Measurements from ENCODE around the gene SETBP1.

Gene SETBP1

DNA sequence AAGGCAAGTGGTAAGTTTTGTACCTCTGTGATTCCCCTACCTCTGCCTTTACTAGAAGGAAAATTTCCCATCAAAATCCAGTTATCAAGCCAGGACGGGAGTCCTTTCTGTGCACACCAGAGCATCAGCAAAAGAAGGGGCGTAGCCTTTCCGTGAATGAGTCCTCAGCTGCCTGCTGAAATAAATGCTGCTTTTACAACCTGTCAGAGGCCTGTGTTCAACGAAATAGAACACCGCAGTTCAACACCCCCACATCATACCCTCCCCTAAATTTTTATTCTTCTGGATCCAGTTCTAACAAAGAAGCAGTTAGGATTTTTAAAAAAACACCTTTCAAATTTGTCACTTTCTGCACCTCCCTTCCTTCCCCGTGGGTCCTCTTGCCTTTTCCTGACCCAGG is 135.8 kb downstream of the SETBP1 start:
- DNase-seq (ENCODE audit: low read depth), result no peak

DNA sequence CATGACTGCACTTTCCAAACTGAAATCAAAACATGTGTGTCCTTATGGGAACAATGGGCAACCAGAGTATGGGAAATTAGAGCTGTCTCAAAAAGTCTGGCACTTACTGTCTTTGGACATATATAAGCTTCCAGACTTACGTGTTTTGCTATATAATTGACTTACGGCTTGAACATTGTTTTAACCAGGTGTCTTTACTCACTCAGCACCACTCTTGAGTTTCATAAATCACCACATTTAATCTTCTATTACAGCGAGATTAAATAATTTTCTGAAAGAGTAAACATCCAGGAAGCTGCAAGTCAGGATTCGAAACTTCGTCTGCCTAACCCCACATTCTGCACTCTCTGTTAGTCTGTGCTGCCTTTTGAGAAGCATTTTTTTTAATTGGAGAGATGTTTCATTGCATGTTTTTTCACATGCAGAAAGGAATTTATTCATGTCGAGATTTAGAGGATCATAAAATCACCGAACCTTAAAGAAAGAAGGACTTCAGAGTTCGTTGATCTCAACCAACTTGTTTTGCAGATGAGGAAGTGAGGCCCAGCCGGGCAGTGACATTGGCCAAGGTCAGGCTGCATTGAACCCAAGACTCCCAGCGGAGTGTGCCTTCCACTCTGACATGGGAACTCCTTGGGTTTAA is 137.3 kb downstream of the SETBP1 start:
- no peak for DNase-seq (ENCODE audit: low read depth)

DNA sequence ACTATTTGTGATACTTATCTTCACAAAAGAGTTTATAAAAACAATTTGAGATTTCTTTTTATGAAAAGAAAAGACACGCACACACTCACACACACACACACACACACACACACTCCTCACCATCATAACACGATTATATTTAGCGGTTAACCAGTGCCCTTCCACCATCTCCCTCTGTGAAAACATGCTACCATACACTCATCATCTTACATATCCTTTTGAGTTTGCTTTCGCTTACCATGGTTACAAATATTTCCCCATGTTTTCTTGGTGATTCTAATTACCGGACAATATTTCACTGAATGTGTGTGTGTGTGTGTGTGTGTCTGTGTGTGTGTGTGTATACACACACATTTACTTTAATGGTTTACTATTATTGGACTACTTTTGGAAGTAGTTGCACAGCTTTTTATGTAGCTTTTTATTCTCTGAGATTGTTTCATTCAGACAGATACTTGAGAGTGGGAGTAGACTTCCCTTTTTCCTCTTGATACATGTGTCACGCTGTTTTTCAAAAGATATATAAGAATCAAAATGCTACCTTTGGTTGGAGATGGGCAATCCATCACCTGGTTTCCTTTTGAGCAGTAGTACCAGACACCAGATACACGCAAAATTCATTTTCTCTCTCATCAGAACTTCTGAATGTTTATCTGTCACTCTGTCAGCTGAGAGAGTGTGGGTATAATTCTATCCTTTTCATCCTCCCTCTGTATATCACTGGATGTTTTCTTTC is 138.1 kb downstream of the SETBP1 start:
- no peak for DNase-seq (ENCODE audit: low read depth)

DNA sequence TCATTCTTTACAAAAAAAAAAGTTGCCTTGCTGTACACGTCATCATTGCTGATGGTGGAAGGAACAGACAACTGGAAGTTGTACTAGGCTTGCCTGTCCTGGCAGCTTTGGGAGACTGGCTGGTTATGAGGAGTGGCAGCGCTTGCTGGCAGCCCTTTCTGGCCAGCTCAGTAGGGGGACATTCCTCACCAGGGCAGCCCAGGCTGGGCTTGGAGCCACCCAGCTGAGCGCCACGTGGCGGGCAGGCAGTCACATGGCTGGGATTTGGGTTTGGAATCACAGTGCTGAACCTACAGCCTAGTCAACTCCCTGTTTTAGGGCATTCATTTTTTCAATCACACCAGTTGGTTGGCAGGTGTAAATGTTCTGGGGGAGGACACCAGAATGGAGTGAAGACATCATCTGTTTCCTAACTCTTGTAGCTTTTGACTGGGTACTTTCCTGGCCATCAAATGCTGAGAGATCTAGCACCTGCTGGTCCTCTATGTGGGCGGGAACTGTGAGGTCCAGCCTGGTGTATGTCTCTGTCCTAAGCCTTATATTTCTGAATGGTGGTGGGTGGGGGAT is 139.3 kb downstream of the SETBP1 start:
- no peak for DNase-seq (ENCODE audit: low read depth)

DNA sequence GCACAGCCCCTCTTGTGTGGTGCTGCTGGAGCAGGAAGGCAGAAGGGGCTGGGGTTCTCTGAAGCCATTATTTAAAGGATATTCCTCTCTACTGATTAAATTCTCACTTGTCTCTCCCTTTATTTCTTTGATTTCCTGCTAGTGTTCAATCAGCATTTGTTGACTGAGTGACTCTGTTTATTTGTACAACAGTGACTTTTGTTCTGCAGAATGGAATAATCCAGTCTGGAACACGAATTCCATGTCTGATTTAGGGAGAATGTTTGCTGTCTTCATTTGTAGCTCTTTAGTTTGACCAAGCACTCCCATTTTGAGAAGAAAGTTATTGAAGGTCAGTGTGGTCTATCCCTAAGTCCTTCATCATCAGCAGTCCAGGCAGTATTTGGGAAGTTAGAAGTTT is 141.2 kb downstream of the SETBP1 start:
- no peak for DNase-seq (ENCODE audit: low read depth)

DNA sequence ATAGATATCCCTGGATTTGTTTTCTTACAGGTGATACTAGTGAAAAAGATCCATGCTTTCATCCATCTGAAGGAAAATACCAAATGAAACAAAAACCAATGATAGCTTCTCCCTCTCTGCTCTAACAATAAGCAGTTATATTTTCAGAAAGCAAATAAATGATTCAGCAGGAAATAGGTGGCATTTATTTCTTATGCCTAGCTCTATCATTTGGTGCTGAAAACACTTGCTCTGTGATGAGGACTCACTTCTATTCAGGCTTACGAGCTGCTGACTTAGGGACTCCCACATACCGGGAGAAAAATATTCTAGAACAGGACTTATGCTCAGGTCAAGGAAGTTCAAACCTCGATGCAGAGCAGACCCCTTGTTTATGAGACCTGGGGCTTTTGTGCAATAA is 142.6 kb downstream of the SETBP1 start:
- no peak for DNase-seq (ENCODE audit: low read depth)

DNA sequence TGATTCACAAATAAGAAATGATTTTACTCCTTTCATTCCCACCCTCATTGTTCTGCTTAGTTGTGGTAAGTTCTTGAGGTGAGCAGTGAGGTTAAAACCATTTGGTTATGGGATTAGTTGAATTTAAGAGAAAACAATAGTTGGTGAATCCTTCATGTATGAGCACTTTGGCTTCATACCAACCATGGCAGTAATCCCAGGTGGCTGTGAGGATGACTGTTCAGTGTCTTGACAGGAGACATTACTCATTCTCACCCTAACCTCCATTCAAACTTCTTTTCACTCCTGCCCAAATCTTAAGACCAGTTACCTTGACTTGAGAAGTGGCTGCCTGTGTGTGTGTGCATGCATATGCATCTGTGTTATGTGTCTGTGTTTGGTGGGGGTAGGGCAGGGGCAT is 143.1 kb downstream of the SETBP1 start:
- DNase-seq (ENCODE audit: low read depth), result no peak

DNA sequence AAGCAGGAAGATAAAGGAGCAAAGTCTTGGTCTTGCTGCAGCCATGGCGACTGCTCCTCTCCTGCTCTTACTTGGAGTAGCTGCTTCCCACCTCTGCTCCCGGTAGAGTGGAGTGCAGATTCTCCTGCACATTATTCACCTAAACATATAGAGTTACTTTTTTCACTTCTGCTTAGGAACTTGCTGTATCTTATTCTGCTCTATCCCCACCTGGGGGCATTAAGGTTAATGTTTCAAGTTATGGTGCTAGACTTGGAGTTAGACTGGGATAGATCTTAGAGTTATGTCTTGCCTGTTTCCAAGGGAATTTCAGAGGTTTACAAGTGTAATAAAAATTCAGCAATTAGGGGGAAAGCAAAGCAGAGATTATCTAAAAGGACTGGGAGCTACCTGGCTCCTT is 144.2 kb downstream of the SETBP1 start:
- no peak for DNase-seq (ENCODE audit: low read depth)

DNA sequence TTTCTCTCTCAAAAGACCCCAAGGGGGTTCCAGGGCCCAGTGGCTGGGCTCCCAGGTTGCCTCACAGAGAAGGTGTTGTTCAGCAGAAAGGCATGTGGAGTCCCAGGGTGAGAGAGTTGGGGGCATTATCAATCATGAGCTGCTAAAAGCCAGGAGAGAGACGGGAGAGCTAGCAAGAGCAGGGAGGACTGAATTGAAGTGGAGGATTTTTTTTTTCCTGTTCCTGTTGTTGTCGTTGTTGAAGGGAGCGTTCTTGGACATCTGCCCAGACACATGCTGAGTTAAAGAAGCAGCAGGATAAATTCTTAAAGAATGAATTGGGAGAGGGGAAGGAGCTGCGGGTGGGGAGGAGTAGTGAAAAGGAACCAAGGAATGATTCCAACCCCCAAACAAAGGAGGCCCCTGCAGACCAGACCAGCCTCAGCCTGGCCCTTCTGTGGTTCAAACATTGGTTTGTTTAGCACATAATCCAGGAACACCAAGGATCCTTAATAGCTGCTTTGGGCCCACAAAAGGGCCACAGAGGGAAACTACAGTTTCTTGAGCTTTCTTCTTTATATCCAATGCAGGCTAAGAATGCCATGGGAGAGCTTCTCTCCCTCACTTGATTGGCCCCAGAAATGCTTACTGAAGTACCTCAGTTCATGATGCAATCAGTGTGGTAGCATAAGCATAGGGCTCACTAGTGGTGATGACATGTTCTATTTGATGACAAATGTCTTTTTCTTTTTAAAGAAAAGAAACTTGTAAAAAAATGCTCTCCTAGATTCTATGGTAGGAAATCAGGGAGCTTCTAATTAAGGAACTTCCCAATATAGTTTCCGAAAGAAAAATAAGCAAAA is 146.0 kb downstream of the SETBP1 start:
- peak; percentile 64 for DNase-seq (ENCODE audit: low read depth)

DNA sequence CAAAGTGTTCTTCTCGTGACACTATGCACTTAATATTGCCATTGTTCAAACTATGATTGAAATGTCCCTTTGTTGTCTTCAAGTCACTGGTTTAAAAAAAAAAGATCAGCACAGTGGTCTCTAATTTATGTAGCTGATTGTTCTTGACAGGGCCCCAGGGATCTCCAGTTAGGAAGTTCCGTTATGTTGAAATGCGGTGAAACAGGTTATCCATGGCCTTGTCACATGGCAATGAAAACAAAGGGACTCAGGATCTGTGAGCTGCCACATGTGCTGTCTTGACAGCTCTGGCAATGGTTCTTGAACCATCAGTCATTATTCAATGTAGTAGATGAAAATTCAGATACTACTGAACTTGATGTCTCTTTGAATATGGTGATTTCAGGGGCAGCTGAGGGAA is 147.4 kb downstream of the SETBP1 start:
- DNase-seq (ENCODE audit: low read depth), result no peak

DNA sequence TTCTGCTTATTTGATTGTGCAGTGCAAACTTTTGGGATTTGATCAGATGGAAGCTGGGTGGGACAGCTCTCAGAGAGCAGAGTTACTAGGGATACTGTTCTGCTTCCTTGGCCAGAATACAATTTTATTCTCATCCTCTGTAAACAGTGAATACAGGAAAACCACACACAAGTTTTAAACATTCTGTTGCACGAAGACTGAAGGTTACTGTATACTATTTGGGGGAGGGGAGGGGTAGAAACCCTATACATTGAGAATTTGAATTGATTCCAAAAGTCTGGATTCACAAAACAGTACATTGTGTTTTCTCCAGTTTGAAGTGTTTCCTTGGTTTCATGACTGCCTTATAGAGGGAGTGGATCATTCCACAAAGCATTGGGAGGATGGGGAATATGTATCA is 149.9 kb downstream of the SETBP1 start:
- DNase-seq (ENCODE audit: low read depth), result no peak

DNA sequence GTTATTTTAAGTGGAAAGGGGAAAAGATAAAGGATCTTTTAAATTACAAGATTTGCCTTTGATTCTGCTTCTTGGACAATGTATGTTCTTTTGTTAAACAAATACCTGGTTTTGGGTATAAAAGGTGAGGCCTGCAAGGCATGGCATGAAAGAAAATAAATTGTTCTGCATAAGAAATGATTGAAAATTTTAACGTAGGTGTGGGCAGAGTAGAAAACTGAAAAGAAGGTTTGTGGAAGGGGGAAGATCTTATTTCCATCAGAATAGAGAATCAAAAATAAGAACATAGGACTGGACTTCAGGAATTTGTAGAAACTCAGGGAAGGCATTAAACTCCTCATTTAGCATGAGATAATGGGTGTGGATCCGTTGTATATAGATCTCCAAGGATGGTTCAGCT is 153.1 kb downstream of the SETBP1 start:
- no peak for DNase-seq (ENCODE audit: low read depth)

DNA sequence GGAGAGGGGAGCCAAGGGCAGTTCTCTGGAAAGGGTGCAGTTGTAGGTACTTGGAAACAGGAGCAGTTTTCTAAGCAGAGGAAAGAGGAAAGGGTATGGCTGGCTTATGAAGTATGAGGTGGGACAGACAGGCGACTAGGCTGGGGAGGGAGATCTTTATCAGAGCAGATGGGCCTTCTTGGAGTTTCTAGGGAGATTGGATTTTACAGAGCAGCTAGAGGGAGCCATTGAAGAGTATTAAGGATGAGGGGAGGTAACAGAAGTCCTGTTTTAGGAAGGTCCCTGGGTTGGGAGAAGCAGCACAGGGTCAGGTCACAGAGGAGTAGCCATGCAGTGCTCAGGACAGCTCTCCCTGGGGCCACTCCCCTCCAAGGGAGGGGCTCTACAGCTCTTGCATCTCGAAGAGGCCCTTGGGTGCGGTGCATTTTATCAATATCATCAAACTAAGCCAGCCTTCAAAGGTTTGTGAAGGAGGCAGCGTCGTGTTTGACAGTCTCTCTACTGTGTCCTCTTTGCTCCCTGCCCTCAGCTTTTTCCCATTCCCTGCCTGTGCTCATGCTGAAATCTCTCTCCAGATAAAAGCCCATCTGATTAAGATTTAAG is 154.3 kb downstream of the SETBP1 start:
- DNase-seq (ENCODE audit: low read depth), result no peak

DNA sequence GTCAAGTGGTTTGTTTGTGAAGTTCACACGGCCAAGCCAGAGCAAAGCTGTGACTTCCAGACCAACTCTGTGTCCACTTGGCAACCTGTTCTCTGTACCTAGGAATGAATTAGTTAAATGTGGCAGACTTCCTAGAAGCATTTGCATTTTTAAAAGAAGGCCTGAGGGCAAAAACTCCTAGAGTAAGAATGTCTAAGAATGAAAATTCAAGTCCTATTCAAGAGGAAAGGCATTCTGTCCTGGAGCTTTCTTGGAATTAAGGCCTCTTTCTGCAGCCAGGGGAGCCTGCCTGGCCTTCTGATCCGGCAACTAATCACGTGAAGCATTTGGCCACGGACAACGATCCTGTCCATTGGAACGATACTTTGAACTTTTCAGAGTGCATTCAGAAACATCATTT is 155.0 kb downstream of the SETBP1 start:
- DNase-seq (ENCODE audit: low read depth), result no peak

DNA sequence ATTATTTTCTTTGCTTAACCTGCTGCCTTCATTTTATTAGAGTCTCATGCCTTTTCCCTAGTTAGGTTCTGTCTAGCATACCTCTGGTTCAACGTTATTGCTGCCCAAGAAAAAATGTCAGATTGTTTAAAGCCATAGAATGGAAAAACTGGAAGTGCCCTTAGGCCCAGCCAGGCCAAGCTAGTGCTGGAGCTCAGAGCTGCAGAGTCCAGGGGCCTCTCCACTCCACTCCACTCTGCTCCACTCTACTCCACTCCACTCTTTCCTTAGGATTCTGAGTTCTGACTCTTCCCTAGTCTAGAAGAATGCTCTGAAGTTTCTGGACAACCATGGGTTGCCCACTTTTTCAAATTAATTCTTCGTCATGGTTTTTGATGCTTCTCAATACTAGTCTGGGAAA is 155.6 kb downstream of the SETBP1 start:
- DNase-seq (ENCODE audit: low read depth), result no peak

DNA sequence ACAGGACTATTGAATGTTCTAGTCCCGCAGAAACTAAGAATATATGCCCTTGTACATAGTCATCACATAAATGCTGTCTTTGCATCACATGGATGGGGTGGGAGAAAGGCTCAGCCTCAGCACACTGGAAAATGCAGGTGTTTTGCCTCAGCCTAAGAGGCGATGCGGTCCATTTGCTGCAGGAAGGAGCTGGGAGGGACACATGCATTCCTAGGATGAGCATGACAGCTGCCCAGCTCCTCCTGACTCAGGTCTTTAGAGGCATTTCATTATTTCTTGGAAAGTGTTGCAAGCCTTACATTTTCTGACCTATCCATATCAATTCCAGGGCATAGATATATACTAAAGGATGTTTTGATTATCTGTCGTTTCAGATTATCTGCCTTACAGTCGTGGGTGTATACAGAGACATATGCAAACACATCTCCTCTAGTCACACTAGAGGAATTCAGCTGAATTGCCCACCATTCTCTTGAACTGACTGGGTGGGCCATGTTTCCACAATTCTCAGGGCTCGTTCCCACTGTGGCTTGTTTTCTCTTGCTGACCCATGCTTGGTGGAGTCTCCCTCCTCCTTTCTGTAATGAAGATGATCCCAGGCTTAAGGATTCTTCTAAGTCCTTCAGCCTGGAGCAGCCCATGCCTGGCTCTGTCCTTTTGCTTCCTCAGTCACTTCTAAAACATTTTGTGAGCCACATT is 156.9 kb downstream of the SETBP1 start:
- DNase-seq (ENCODE audit: low read depth), result no peak

DNA sequence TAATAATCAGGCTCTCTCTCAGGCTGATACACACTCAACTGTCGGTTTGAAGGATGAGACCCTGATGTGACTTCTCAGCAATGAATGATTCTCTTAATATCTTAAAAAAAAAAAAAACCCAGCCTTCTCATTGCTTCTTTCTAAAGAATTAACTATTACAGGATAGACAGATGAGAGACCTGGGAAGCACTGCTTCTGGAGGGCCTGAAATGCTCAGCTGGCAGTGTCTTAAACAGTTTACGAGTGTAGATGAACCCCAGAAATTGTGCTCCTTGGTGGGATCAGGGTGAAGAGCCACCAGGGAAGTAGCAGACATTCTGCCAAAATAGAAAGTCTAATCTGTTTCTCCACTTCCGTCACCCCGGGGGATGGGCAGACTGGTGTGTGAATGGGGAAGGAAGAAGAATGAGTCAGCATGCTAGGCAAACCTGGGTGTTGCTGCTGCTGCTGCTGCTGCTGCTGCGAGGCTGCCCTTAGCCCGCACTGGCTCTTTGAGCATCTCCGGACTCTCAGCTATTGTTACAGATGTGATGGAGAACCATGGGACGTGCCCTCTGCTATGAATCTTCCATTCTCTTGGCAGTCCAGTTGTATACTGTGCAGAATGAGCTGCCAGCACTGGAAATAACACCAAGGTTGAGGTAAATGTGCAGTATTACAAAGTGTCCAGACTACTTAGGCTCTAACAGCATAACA is 158.4 kb downstream of the SETBP1 start:
- no peak for DNase-seq (ENCODE audit: low read depth)

DNA sequence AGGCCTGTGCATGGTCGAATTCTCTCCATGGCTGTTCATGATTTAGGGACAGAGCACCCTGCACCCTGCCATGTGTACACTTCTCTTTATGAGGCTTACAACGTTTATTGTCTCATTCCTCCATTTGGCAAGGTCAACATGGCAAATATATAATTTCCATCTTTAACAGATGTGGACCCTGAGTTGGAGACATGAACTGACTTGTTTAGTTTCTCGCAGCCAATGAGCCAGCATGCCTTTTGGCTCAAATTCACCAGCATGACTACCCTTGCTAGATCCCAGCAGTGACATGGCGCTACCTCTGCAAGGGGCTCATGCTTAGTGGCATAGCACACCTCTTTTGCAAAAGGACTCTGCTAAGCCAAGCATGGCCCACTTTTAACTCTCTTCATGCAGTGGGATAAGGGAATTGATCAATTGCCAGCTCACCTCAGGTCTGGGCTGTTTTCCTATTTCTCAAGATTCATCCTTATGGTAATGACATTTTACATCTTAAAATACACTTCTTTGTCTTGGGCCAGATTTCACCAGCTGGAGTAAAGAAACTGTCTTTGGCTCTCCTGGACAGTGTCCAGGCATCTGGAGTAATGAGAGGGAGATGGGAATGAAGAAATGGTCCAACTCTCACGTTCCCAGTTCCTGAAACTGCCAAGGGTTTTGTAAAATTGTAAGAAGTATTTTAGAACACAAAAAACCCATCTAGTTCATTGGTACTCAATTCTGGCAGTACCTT is 159.5 kb downstream of the SETBP1 start:
- DNase-seq (ENCODE audit: low read depth), result no peak

DNA sequence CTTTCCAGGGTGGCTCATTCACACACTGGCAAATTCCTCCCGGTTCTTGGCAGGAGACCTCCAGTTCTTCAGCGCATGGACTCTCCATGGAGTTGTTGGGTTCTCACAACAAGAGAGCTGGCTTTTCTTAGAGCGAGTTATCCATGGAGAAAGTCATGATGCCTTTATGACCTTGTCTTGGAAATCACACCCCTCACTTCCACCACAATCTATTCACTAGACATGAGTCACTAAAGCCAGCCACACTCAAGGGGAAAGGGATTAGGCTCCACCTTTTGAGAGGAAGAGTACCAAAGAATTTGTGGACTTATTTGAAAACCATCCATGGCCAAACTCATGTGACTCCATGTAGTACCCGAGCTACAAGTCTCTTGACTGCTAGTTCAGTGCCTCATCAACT is 160.5 kb downstream of the SETBP1 start:
- DNase-seq (ENCODE audit: low read depth), result no peak

All from GM04503 (cell line).